ENCODE data around the gene PRKAG2.

Gene PRKAG2

DNA sequence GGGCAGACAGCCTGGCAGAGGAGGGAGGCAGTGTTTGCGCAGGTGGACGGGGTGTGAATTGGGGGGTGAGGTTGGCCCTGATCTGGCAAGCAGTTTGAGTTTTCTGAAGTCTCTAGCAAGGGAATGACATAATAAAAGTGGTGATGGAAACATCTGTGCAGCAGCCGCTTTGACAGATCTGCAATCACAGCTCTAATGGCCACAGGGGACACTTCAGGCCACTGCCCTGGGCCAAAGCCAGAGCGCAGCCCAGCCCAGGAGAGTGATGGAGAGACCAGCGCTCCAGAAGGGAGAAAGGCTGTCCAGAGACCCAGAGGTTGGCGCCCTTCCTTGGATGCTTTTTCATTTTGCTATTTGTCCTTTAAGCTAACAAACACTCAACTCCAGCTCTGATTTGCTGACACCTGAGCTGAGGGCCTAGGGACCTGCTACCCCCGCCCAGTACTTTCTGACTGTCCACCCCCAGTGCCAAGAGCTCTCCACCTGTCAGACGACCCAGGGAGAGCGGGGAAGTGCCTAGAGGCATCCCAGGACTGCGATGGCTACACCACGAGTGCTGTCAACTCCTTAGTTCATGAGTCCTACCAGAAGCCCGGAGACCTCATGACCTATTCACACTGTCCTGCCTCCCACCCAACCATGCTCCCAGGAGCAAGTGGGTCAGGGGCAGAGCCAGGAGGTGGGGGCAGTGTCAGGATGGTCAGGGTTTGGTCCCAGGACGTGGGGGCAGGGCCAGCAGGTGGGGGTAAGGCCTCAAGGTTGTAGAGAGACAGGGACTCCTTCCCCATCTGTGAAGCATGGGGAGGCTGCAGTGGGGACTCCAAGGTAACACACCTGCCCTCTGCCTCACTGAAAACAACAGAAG lies 112.6 kb downstream of the PRKAG2 start:
- Histone ChIP-seq H3K9me3 (ENCODE audit: control insufficient read depth, insufficient read depth, low read length) (no peaks in the 10 kb centered on the region), H3K27me3 (ENCODE audit: control insufficient read depth, low read length) (peaks cover 3% of the 10 kb centered on the region; the same call in 1 of the 2 replicates), H3K36me3 (ENCODE audit: control insufficient read depth, low read length) (no peaks in the 10 kb centered on the region), H3K4me3 (ENCODE audit: low read length) (no peak overlapping the region), H3K4me2 (ENCODE audit: low read length) (no peak overlapping the region), H3K27ac (ENCODE audit: low read depth, low read length) (no peak overlapping the region), H3K9me2 (replicated peaks; ENCODE audit: control insufficient read depth, low read length) (no peaks in the 10 kb centered on the region), H3F3A (ENCODE audit: control insufficient read depth, insufficient read depth) (no peaks in the 10 kb centered on the region), H4K20me1 (ENCODE audit: control insufficient read depth, insufficient read depth, low read depth, low read length) (no peaks in the 10 kb centered on the region), H3K79me2 (ENCODE audit: control insufficient read depth, low read length) (no peaks in the 10 kb centered on the region), H3K4me1 (ENCODE audit: control insufficient read depth, low read length) (no peaks in the 10 kb centered on the region)
- TF ChIP-seq, protein P1, sequence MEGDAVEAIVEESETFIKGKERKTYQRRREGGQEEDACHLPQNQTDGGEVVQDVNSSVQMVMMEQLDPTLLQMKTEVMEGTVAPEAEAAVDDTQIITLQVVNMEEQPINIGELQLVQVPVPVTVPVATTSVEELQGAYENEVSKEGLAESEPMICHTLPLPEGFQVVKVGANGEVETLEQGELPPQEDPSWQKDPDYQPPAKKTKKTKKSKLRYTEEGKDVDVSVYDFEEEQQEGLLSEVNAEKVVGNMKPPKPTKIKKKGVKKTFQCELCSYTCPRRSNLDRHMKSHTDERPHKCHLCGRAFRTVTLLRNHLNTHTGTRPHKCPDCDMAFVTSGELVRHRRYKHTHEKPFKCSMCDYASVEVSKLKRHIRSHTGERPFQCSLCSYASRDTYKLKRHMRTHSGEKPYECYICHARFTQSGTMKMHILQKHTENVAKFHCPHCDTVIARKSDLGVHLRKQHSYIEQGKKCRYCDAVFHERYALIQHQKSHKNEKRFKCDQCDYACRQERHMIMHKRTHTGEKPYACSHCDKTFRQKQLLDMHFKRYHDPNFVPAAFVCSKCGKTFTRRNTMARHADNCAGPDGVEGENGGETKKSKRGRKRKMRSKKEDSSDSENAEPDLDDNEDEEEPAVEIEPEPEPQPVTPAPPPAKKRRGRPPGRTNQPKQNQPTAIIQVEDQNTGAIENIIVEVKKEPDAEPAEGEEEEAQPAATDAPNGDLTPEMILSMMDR (IDR thresholded peaks at IDR 0.05; ENCODE audit: low read depth, low read length, poor library complexity, severe bottlenecking): no peak
- TF ChIP-seq EZH2phosphoT487 (IDR thresholded peaks at IDR 0.05; ENCODE audit: borderline replicate concordance, low read length): no peak

DNA sequence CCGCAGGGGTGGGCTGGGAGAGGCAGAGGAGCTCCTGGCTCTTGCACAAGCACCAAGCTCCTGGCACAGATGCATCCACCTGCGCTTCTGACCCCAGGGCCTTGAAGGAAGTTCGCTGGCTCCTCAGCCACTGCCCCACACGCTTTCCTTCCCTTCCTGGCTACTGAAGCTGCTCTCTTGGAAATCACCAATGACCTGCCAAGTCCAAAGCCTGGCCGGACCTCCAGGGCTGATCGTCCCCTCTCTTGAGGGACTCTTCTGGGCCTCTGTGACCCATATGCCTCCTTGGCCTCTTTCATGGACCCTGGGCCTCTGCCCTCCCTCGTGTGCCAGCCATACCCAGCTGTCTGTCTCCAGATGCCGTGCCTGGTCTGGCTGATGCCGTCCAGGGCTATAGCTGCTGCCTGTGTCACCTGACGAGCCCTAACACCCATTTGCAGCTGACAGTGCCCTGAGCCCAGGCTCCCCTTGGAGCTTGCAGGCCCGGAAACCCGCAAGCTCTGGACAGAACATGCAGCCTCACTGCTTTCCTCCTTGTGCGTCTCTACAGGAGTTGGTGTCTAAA lies 113.4 kb downstream of the PRKAG2 start:
- Histone ChIP-seq H3K4me2 (ENCODE audit: low read length) (no peak overlapping the region), H3K9me2 (replicated peaks; ENCODE audit: control insufficient read depth, low read length) (no peaks in the 10 kb centered on the region), H3K79me2 (ENCODE audit: control insufficient read depth, low read length) (no peaks in the 10 kb centered on the region), H4K20me1 (ENCODE audit: control insufficient read depth, insufficient read depth, low read depth, low read length) (no peaks in the 10 kb centered on the region), H3K27ac (ENCODE audit: low read depth, low read length) (no peak overlapping the region), H3K36me3 (ENCODE audit: control insufficient read depth, low read length) (no peaks in the 10 kb centered on the region), H3K4me3 (ENCODE audit: low read length) (no peak overlapping the region), H3K9me3 (ENCODE audit: control insufficient read depth, insufficient read depth, low read length) (no peaks in the 10 kb centered on the region), H3K4me1 (ENCODE audit: control insufficient read depth, low read length) (no peaks in the 10 kb centered on the region), H3K27me3 (ENCODE audit: control insufficient read depth, low read length) (peaks cover 5% of the 10 kb centered on the region; the same call in 1 of the 2 replicates), H3F3A (ENCODE audit: control insufficient read depth, insufficient read depth) (no peaks in the 10 kb centered on the region)
- TF ChIP-seq, protein P1 (IDR thresholded peaks at IDR 0.05; ENCODE audit: low read depth, low read length, poor library complexity, severe bottlenecking): no peak
- TF ChIP-seq EZH2phosphoT487 (IDR thresholded peaks at IDR 0.05; ENCODE audit: borderline replicate concordance, low read length): no peak

DNA sequence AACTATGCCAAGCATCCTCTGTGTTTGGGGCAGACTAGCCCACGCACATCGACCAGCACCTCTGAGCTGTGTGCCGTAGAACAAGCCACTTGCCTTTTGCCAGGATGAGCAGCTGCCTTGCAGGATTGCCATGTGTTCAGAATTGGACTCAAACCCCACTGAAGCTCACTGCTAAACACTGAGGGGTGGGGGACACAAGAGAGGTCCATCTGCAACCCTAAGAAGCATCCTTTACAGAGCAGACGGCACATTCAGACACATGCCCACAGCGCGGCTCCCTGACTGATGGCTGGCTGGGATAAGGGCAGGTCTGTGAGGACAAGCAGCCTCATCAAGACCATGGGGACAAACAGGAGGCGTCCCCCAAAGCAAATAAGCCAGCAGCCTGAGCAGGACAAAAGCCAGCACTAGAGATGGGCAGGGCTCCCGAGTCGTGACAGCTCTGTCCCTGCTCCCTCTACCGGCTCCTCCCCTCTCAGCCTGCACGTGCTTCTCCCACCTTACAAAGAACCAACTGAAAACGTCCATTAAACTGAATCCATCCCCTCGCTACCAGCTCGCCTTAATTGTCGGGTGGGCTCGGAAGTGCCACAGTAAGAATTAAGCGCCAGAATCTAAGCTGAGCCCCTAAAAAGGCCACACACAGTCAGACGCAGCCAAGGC lies 114.2 kb downstream of the PRKAG2 start:
- Histone ChIP-seq H3K4me1 (ENCODE audit: control insufficient read depth, low read length) (no peaks in the 10 kb centered on the region), H3F3A (ENCODE audit: control insufficient read depth, insufficient read depth) (no peaks in the 10 kb centered on the region), H3K27me3 (ENCODE audit: control insufficient read depth, low read length) (peaks cover 7% of the 10 kb centered on the region; the same call in 1 of the 2 replicates)

More for the DNA sequence above, 114.2 kb downstream of the PRKAG2 start:
- H3K9me2 ChIP-seq (replicated peaks; ENCODE audit: control insufficient read depth, low read length): no peaks in the 10 kb centered on the region
- no peak overlapping the region for H3K4me2 ChIP-seq (ENCODE audit: low read length)
- no peaks in the 10 kb centered on the region for H3K9me3 ChIP-seq (ENCODE audit: control insufficient read depth, insufficient read depth, low read length)
- H3K79me2 ChIP-seq (ENCODE audit: control insufficient read depth, low read length): no peaks in the 10 kb centered on the region
- no peak overlapping the region for H3K4me3 ChIP-seq (ENCODE audit: low read length)
- no peaks in the 10 kb centered on the region for H4K20me1 ChIP-seq (ENCODE audit: control insufficient read depth, insufficient read depth, low read depth, low read length)
- TF ChIP-seq, protein P1 (IDR thresholded peaks at IDR 0.05; ENCODE audit: low read depth, low read length, poor library complexity, severe bottlenecking): no peak
- TF ChIP-seq EZH2phosphoT487 (IDR thresholded peaks at IDR 0.05; ENCODE audit: borderline replicate concordance, low read length): no peak
- H3K27ac ChIP-seq (ENCODE audit: low read depth, low read length): no peak overlapping the region
- no peaks in the 10 kb centered on the region for H3K36me3 ChIP-seq (ENCODE audit: control insufficient read depth, low read length)

Data from DOHH2 (cell line).